ENCODE data around the gene AGBL5. TPM values are rescaled to one million over a fixed set of nuclear protein-coding genes. Genes with fewer than 3 reads are reported as not detected.
"Not testable (repeated sequence)": the region's sequence is repeated elsewhere in the genome, so short reads cannot be mapped to it uniquely, and the experiment has no call there.

AGBL5 gene
- total RNA-seq, 1 experiment from 2014 or later = 32.3 TPM

GRCh38 chr2:27118525-27119329 is 67.3 kb downstream of the AGBL5 start, which contains the start of gene CGREF1:
CGREF1 (minus strand) TSS chr2:27119128; CDS start chr2:27104366, 14,762 bp downstream.
- DNase-seq (ENCODE audit: low read depth) = no peak

DNA sequence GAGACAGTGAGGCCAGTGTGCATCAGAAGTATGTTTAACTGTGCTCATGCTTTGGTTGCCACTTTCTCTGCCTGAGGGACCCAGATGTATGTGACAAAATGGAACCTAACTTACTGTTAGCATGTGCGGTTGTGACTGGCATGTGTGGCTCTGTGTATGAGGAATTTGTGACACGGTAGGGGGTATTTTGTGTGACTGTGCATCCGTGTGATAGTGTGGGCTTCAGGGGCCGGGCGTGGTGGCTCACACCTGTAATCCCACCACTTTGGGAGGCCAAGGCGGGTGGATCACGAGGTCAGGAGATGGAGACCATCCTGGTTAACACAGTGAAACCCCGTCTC is 67.8 kb downstream of the AGBL5 start:
- DNase-seq (ENCODE audit: low read depth) = not testable (repeated sequence)

Other genes with a start within 250 kb of the AGBL5 start
- gene DPYSL5, start 203.5 kb upstream of the AGBL5 start, total RNA-seq (2014; rRNA removed; shearing (Covaris generic)) = not detected in 2 replicates
- gene MAPRE3, start 81.0 kb upstream of the AGBL5 start, total RNA-seq (2014; rRNA removed; shearing (Covaris generic)) = 1.6 and 2.2 TPM in 2 replicates
- 69.5 and 99.8 TPM in 2 replicates for gene TMEM214, start 18.7 kb upstream of the AGBL5 start, total RNA-seq (2014; rRNA removed; shearing (Covaris generic))
- 784 and 843 TPM in 2 replicates for gene OST4, start 20.0 kb downstream of the AGBL5 start, total RNA-seq (2014; rRNA removed; shearing (Covaris generic))
- gene EMILIN1, start 26.9 kb downstream of the AGBL5 start, total RNA-seq (2014; rRNA removed; shearing (Covaris generic)) = 27.6 and 44.8 TPM in 2 replicates
- 4.1 and 5.8 TPM in 2 replicates for gene KHK, start 35.1 kb downstream of the AGBL5 start, total RNA-seq (2014; rRNA removed; shearing (Covaris generic))
- gene CGREF1, start 67.5 kb downstream of the AGBL5 start, total RNA-seq (2014; rRNA removed; shearing (Covaris generic)) = 5.2 and 5.3 TPM in 2 replicates
- 0.12 TPM in 1 of 2 replicates, not detected in the other for gene ABHD1, start 72.1 kb downstream of the AGBL5 start, total RNA-seq (2014; rRNA removed; shearing (Covaris generic))
- gene PREB, start 83.0 kb downstream of the AGBL5 start, total RNA-seq (2014; rRNA removed; shearing (Covaris generic)) = 68.0 and 73.1 TPM in 2 replicates
- gene PRR30, start 87.7 kb downstream of the AGBL5 start, total RNA-seq (2014; rRNA removed; shearing (Covaris generic)) = not detected in 2 replicates
- not detected in 2 replicates for gene TCF23, start 97.3 kb downstream of the AGBL5 start, total RNA-seq (2014; rRNA removed; shearing (Covaris generic))
- gene ATRAID, start 160.4 kb downstream of the AGBL5 start, total RNA-seq (2014; rRNA removed; shearing (Covaris generic)) = 294 and 342 TPM in 2 replicates
- gene SLC5A6, start 160.6 kb downstream of the AGBL5 start, total RNA-seq (2014; rRNA removed; shearing (Covaris generic)) = 32.2 and 38.2 TPM in 2 replicates
- 22.7 and 32.7 TPM in 2 replicates for gene CAD, start 165.7 kb downstream of the AGBL5 start, total RNA-seq (2014; rRNA removed; shearing (Covaris generic))
- gene SLC30A3, start 211.4 kb downstream of the AGBL5 start, total RNA-seq (2014; rRNA removed; shearing (Covaris generic)) = not detected in 2 replicates
- gene DNAJC5G, start 223.8 kb downstream of the AGBL5 start, total RNA-seq (2014; rRNA removed; shearing (Covaris generic)) = not detected in 2 replicates
- 0.10 TPM in 1 of 2 replicates, not detected in the other for gene TRIM54, start 230.8 kb downstream of the AGBL5 start, total RNA-seq (2014; rRNA removed; shearing (Covaris generic))

Measured in RPMI7951 (cell line).